B cell (primary cell): Measurements from ENCODE around the gene GPC4. TPM values are rescaled to one million over a fixed set of nuclear protein-coding genes. Genes with fewer than 3 reads are reported as not detected.

ENCODE experiments used
- polyA plus RNA-seq: library from polyadenylated mRNA; depleted of rRNA; stranded (reverse); fragments of >200 nt; gene quantifications from 2 replicates; pipeline ENCODE4 v1.2.3, GENCODE V29; 2012
- total RNA-seq, 2 donors: library from RNA; stranded (reverse); fragments of 120-200 nt in 1 of 2; gene quantifications; 1 replicate in 1 of 2; 2 replicates in 1 of 2; pipeline versions ENCODE4 v1.2.3 to v1.2.4, GENCODE V29; 2013 to 2022

Gene GPC4
- total and polyA plus RNA-seq, 2 donors (not counting 1 experiment from before 2014, with no cell fraction given), result 0.30 to 0.47 TPM

Other genes with a start within 250 kb of the GPC4 start
- not detected in 2 replicates for gene TFDP3, start 197.1 kb downstream of the GPC4 start, total RNA-seq
- not detected in 2 replicates for gene TFDP3, start 197.1 kb downstream of the GPC4 start, polyA plus RNA-seq